RCC 7860 (cell line): ENCODE data around the gene GPR50.
A peak's percentile ranks its signal among the peaks of the same experiment; 100 is the strongest.

Experiments used
- DNase-seq: peaks from one replicate; pipeline ENCODE4 v3.0.0-alpha.2; 2015; ENCODE audit warnings: low spot score
- FAIRE-seq: peaks from 2 replicates; lab custom pipeline; 2012; peaks lifted over from hg19 to GRCh38; lab: Jason Lieb, UNC

The GPR50 gene

DNA sequence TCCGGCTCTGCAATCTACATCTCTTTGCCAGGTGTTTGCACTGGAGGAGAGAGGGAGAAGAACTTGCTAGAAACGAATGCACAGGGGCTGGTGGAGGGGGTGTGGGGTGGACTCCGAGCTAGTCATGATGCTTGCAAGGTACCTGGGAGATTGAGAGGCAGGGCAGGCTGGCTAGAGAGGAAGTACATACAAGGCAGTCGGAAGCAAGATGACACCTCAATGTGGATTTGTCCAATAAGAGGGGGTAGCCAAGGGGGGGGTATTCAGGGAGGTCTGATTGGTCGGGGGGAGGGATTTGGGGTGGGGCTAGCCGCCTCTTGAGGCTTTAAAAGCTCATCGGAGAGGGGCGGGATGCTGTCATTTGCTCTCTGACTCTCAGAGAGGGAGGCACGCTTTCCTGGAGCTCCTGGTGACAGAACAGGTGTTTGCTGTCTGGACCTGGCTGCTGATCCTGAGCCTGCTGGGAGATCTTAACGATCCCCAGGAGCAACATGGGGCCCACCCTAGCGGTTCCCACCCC is at the start of gene GPR50:
GPR50 (plus strand) TSS at position 354 of the 520 bp plus-strand sequence; CDS start at position 492, 138 bp downstream.
- DNase-seq (no peak), FAIRE-seq (no peak)

DNA sequence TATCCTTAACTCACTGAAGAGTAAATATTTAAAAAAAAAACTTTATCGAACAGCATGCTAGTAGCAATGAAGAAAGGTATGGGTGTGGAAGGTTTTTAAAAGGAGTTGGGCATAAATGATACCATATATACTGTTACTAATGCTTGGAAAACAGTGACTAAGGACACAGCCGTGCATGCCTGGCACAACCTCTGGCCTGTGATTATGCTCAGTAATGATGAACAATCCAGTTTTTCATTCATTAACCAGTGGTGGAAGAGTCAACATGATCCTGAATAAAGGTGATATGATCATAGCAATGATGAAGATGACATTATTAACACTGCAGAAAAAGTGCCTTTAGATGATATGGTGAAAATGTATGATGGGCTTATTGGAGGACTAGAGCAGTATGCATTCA is 43.9 kb upstream of the GPR50 start:
- DNase-seq, result no peak
- FAIRE-seq, result no peak

DNA sequence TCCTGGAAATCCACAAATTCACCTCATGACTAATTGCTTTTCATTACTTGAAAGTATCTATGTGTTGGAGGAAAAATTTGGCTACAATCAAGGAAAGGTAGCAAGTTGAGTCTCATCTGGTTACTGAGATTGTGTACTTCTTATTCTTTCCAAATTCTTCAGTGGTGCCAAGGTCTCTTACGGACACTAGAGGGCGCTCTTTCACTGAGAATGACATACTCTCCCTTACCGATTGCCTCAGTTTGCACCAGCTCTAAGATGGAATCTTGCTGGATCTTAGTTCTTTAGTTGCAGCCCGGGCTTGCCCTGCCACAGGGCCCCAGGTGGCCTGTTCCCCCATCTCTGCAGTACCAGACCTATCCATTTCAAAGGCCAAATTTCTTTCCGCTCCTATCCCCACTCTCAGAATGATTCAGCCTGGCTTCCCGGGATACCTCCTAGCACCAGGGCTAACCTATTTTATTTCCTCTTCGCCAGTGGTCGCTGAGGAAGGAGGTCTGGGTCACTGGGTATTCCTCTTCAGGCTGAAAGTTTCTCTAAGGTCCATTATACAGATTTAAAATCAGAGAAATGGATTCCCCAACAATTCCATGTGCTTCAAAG is 24.6 kb upstream of the GPR50 start:
- peak; percentile 46 for DNase-seq
- peak; percentile 67 for FAIRE-seq

DNA sequence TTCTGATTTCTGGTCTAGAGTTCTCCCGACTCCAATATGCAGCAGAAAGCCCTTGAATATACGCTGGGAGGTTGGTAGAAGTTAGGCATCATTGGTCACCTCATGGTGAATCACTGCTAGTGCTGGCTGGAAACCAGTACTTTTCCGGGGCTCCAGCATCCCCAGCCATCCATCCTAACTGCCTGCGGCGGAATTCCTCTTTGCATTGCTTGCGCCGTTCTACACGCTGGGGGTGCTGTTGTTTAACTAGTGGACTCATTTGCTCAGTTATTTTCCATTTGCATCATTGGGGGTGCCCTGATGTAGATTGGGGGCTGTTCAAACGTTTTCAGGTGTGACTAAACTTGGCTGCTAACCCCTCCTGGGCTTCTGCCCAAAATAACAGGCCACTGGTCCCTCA is 23.3 kb upstream of the GPR50 start:
- DNase-seq (no peak), FAIRE-seq (no peak)

DNA sequence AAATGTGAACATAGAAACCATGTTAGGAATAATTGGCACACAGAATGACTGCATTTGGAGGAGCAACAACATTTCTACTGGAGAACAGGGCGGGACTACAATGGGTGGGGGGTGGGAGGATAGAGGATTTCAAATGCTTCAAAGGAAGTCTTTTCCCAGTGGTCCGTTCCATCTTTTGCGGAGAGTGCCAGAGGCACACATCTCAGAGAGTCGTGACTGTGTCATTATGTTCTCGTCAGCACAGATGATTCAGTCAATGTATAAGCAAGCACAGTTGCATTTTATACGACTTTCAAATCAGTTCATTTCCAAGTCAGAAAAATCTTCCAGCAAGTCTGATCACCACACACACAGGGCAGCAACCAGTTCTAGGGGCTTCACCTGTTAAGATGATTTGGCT is 22.7 kb upstream of the GPR50 start:
- DNase-seq, result no peak
- no peak for FAIRE-seq

DNA sequence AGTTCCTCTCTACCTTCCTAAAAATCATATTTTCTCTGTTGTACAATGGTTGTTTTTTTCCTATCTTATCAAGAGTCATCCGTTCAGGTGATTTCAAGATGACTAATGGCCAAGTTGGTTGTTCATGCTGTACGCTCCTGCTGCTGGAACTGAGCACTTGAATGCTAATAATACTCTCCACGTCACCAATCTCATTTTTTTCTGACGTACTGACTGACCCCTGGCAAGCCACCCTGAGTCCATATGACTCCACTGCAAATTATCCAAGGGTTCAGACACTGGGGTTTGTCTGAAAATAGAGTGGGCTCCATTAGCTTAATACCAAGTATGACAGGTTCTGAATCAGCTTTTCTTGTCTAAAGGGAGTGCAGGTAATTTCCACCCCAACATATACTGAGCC is 21.1 kb upstream of the GPR50 start:
- DNase-seq, result no peak
- FAIRE-seq, result no peak

DNA sequence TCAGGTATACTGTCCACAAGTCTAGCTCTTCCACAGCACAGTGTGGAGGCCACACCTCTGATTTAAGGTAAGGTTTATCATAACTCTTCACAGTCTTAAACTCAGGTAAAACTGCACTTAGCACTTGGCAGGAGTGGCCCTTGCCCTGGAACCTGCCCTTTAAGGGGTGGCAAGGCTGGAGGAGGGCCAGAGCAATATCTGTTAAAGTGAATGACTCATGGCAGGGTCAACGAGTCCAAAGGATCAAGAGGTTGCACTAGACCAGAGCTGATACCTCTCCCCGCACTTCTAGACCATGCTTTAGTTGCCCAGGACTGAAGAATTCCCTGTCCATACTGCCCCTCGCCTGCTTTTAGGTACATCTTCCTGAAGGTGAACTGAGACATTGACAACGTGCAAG is 14.7 kb upstream of the GPR50 start:
- no peak for FAIRE-seq
- no peak for DNase-seq

DNA sequence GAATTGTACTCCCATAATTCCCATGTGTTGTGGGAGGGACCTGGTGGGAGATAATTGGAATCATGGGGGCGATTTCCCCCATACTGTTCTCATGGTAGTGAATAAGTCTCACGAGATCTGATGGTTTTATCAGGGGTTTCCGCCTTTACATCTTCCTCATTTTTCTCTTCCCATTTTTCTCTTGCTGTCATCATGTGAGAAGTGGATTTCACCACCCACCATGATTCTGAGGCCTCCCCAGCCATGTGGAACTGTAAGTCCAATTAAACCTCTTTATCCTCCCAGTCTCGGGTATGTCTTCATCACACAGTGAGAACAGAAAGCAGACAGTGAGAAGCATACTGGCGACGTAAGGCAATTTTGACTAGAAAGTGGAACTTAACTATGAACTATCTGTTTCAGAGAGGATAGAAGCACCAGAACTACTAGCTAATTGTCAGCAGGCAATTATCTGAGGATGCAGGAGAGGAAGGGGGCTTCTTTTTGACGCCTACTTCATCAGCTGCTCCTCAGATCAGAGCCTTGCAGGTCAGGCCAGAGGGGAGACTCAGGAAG is 8.5 kb upstream of the GPR50 start:
- FAIRE-seq, result no peak
- no peak for DNase-seq

DNA sequence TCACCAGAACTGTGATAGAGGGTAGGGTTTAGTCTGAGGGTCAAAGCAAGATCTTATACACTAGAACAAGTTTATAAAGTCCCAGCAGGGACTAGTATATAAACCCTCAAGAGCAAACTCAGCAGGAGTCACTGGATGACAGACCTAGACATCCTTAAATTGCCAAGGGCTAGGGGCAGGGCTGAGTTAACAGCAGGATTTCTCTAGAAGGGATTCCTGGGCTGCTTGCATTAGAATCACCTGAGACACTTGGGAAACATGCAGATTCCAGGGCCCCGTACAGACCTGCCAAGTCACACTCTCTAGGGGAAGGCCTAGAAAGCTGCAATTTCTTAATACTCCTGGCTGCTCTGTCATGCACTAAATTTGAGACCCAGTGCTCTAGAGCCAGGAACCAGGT is 6.6 kb upstream of the GPR50 start:
- FAIRE-seq, result no peak
- DNase-seq, result no peak

DNA sequence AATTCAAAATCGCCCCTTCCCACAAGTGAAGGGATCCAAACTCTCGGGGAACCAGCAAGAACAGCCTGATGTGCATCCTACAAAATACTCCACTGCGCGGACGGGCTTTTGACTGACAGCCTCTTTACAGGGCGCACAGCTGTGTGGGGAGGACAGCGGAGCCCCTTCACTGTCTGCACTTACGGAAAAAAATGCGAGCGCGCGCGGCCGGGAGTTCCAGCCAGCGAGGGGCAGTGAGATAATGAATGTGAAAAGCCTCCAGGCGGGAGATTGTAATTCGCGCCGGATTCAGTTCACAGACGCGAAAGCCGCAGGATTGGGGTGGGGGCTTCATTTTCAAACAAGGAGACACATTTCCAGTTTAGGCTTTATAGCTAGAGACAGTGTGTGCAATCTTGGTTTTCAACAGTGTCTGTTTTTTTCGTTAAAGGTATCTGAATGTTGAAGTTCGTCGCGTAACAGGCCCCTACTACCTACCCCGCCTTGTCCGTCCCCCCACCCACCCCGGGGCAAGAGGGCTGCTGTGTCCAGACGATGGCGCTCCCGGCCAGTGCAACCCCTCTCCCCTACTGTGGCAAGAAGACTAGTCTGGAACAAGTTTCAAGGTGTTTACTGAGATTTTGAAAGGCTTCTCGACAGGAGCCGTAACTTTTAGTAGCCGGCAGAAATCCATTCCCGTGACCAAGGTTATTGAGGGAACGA is 1.7 kb upstream of the GPR50 start:
- DNase-seq, result no peak
- FAIRE-seq, result no peak

DNA sequence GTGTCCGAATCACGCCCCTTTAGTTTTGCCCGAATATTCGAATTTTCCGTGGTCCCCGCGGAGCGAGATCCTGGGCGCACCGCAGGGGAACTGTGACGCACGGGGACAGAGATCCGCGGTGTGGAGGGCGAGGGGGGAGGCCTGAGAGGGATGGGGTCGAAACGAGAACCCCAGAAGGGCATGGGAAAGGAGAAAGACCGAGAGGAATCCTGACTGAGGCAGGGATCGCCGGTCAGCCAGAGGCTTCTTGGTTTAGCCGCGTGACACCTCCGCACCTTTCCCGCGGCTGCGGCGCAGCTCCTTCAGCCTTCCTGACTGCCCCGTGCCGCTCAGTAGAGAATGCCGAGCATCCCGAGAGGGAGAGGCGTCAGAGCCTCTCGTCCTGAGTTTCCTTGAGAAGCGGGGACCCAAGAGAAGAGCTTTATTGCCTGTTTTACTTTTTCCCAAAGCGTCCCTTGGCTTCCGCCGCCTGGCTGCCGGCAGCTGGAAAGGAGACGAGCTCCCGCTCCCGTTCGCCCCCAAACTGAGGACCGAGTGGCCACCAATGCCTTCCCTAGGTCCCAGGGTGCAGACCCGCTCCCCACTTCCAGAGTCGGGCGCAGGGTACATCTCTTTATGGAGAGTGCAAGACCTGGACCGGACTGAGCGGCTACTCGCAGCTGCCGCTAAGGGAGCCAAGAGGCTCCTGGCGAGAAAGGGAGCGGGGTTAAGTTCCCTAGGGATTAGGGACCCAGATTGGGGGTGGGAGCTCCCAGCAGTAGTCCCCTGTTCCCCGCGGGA is 911 bp upstream of the GPR50 start:
- DNase-seq (no peak), FAIRE-seq (no peak)

DNA sequence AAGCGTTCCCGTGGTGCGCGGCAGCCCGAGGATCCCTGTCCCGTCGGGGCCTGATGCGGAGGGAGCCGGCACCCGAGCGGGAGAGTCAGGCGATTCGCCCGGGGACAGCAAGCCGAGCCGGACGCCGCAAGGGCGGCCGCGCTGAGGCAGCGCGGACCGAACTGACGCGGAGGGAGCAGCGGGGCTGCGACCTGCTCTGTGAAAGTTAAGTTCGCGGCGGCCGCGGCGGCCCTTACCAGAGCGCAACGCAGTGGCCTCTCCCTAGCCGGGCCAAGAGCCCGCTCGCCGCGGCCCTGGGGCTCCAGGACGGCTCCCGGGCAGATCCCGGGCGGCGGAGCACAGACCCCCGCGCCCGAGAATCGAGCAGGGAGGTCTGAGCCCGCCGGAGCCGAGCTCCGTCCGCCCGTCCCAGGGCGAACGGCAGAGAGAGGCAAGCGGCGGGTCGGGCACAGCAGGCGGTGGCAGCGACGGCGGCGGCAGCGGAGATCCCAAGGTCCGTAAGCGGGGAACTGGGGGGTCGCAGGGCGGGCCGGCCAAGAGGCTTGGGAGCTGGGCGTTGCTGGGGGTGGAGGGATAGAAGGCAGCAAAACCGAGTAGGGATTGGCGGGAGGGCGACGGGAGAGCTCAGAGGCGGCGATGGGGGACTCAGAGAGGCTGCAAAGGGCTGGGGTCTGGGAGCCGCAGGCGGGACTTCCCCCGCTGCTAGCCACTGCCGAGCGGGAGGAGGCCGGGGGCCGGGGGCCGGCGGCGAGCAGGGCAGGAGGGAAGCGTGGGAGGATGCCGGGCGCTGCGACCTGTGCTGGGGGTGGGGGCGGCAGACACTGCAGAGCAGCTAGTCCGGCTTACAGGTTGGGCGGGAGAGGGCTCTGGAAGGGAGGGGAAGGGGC is 1.0 kb downstream of the GPR50 start:
- FAIRE-seq (no peak), DNase-seq (no peak)

DNA sequence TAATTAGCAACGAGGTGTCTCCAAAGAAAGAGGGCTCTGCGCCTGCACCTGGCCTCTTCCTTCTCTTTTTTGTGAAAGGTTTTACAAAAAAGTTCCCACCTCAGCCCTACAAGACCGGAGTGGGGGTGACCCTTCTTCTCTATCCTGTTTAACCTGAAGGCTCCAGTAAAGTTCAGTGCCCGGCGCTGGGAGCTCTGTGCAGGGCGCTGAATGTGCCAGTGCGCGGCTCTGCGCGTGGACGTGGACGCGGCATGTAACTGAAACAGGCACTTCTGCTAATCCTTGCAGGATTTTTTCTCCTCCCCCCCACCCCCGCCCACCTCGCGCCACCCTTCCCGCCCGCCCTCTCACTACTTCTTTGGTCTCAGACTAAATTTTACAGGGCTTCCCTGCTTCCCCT is 2.4 kb downstream of the GPR50 start:
- DNase-seq (no peak), FAIRE-seq (no peak)

DNA sequence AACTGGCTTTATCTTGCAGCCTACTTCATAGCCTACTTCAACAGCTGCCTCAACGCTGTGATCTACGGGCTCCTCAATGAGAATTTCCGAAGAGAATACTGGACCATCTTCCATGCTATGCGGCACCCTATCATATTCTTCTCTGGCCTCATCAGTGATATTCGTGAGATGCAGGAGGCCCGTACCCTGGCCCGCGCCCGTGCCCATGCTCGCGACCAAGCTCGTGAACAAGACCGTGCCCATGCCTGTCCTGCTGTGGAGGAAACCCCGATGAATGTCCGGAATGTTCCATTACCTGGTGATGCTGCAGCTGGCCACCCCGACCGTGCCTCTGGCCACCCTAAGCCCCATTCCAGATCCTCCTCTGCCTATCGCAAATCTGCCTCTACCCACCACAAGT is 4.0 kb downstream of the GPR50 start:
- no peak for DNase-seq
- FAIRE-seq, result no peak

DNA sequence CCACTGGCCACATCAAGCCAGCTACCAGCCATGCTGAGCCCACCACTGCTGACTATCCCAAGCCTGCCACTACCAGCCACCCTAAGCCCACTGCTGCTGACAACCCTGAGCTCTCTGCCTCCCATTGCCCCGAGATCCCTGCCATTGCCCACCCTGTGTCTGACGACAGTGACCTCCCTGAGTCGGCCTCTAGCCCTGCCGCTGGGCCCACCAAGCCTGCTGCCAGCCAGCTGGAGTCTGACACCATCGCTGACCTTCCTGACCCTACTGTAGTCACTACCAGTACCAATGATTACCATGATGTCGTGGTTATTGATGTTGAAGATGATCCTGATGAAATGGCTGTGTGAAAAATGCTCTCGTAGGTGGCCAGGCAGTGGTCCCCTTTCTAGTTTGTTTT is 4.7 kb downstream of the GPR50 start:
- FAIRE-seq (no peak), DNase-seq (no peak)

DNA sequence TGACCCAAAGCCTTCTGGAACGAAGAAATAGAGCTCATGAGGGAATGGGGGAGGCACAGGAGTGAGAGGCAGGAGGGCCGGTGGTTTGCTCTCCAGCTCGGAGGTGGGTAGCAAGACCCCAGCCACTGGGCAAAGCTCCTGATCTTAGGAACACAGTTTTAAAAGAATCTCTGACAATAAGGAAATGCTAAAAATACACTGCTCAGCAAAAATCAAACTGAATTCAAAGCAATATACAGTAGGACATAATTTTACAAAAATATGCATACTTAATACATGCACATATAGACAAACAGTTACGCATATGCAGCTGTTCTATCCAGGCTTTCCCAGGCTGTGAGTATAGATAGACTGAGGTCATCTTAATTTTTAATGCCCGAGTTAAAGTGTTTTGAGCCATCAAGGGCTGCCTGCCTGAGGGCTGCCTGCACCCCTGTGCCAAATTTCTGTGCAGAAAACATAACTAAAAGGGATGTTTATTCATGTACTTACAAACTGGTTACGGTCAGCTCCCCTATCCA is 6.9 kb downstream of the GPR50 start:
- no peak for FAIRE-seq
- DNase-seq, result no peak

DNA sequence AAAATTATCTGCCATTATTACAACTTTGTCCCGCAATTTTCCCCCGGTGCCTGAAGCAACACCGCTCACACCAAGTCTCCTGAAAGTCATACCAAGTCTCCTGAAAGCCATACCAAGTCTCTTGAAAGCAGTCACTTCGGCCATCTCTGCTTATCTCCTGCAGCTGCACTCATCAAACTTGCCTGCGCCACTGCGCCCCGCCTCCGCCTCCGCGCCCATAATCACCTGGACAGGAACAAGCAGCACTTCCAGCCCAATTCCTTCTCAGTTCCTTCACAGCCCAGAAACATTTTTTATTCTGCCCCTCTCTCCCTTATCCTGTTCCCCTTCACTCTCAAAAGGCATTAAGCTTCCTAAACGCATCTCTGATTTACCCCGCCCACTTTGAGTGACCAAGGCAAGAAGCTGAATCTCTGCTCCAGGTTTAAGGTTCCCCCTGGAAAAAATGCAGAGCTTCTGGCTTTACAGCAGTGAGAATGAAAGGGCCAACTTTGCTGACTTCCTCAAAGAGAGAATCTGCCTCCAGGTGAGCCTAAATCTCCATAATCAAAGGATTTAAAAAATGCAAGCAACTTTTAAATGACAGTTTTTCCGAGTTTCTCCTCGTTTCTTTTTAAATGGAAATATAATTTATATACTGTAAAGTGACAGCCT is 7.7 kb downstream of the GPR50 start:
- FAIRE-seq (no peak), DNase-seq (no peak)

DNA sequence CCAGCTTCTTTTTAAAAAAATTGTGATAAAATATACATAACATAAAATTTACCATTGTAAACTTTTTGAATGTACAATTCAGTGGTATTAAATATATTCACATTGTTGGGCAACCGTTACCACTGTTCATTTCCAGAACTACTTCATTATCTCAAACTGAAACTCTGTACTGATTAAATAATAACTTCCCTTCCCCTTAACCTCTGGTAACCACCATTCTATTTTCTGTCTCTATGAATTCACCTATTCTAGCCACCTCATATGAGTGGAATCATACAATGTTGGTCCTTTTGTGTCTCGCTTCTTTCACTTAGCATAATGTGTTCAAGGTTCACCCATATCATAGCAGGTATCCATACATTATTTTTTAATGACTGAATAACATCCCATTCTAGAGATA is 8.3 kb downstream of the GPR50 start:
- DNase-seq, result no peak
- FAIRE-seq, result no peak

DNA sequence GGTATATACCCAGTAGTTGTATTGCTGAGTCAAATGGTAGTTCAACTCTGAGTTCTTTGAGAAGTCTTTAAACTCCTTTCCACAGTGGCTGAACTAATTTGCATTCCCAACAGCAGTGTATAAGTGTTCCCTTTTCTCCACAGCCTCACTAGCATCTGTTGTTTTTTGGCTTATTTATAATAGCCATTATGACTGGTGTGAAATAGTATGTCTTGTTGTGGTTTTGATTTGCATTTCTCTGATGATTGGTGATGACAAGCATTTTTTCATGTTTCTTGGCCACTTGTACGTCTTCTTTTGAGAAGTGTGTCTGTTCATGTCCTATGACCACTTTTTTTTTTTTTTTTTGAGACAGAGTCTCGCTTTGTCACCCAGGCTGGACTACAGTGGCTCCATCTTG is 30.5 kb downstream of the GPR50 start:
- FAIRE-seq (no peak), DNase-seq (no peak)

DNA sequence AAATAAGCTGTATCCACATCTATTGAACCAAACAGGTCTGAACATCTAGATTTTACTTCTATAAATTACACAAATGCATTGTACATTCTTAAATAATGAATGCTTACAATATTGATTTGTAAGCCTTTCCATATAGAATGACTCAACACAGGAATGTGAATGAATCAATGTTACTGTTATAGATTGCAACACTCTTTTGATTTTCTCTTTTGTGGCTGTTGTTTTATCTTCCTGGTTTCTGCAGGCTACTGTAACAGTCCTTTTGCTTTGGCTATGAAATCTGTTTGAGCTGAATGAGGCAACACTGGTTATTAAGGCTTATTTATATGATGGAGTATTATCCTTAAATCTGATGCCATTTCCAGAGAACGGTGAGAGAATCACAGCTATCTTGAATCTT is 49.5 kb downstream of the GPR50 start:
- FAIRE-seq (no peak), DNase-seq (no peak)
